ENCODE data around the gene COL19A1. TPM values are rescaled to one million over a fixed set of nuclear protein-coding genes. Genes with fewer than 3 reads are reported as not detected.
A peak's percentile ranks its signal among the peaks of the same experiment; 100 is the strongest.
"Not testable (repeated sequence)": the region's sequence is repeated elsewhere in the genome, so short reads cannot be mapped to it uniquely, and the experiment has no call there.

The COL19A1 gene
- total RNA-seq (1 to 10 TPM in 1 of 2 donors, not detected in 1; 1.5 TPM), total RNA-seq (0 to 0.12 reads per million in 2 donors)

DNA sequence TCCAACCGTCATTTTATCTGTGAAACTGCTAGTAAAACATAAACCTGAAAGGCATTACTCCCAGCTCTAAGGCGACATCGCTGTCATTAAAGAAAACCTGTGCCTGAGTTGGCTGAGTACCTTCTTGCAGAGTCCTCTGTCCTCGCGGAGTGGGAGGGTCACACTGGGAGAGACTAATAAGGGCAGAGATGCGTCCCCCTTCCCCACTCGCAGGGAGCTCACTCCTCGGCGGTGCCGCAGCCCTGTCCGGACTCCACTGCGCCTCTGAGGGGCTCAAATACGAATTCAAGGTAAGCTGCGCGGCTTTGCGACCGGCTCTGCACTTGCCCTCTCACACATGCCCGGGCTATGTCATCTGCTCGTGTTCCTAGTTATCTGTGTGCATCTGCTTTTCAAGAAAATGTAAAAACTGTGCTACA, at the start of gene COL19A1:
COL19A1 (plus strand) TSS at position 206 of the 419 bp plus-strand sequence. CDS start 13,012 bp downstream, outside the sequence.
- no peaks in the 10 kb centered on the region for H3K36me3 Mint-ChIP-seq (ENCODE audit: low read depth)
- H3K27me3 Mint-ChIP-seq = peaks cover 36% of the 10 kb centered on the region
- DNase-seq (peak in 1 of 3 donors; percentile 16), ATAC-seq (peak; percentile 51)
- peak within 1 kb of the TSS; percentile 88 for H3K27ac Mint-ChIP-seq
- peaks cover 30% of the 10 kb centered on the region for H3K4me1 Mint-ChIP-seq
- no peaks in the 10 kb centered on the region for H3K9me3 ChIP-seq (ENCODE audit: control insufficient read depth, low read length, poor library complexity, severe bottlenecking)
- H3K4me3 Mint-ChIP-seq = peak within 1 kb of the TSS; percentile 93

DNA sequence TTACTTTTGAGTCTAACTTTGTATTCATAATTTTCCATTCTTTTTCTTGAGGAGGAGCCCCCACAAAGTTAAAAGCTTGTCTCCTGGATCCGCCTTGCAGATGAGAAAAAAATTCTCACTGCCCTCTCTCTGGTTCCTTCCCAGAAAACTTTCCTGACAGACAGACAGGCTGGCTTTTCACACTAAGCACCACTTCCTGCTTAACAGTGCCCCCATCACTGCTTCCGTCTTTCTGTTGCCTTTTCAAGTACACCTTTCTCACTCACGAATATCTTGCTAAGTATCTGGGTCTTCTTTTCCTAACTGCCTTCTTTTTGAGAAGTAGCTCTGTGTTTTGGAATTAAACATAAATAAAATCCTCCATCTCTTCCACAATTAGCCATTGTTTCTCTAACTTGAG, 49.8 kb upstream of the COL19A1 start:
- H3K4me3 Mint-ChIP-seq = peak overlapping the region; percentile 75
- peaks cover 4% of the 10 kb centered on the region for H3K36me3 Mint-ChIP-seq (ENCODE audit: low read depth)
- H3K27me3 Mint-ChIP-seq = no peaks in the 10 kb centered on the region
- peak; percentile 48 for ATAC-seq
- no peaks in the 10 kb centered on the region for H3K9me3 ChIP-seq (ENCODE audit: control insufficient read depth, low read length, poor library complexity, severe bottlenecking)
- peaks cover 38% of the 10 kb centered on the region for H3K4me1 Mint-ChIP-seq
- peak overlapping the region; percentile 94 for H3K27ac Mint-ChIP-seq
- no peak for DNase-seq

DNA sequence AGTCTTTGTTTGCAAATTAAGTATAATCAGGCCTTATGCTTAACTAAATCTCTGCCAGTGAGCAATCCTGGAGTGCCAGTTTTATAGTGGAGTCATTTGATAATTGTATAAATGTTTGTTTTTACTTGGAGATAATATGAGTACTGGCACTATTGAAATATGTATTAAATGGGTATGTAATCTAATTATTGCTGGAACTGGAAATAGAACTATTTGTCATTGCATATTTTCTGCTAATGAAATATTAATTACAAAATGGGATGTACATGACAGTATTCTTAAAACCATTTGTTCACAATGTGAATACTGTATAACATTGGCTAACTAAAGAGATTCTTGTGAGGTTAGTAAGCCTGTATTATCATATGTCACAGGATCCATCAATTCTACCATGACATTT, 49.0 kb upstream of the COL19A1 start:
- H3K36me3 Mint-ChIP-seq (ENCODE audit: low read depth) = peaks cover 4% of the 10 kb centered on the region
- peaks cover 34% of the 10 kb centered on the region for H3K4me1 Mint-ChIP-seq
- ATAC-seq (no peak), DNase-seq (no peak)
- H3K9me3 ChIP-seq (ENCODE audit: control insufficient read depth, low read length, poor library complexity, severe bottlenecking) = no peaks in the 10 kb centered on the region
- H3K27ac Mint-ChIP-seq = peak overlapping the region; percentile 94
- no peaks in the 10 kb centered on the region for H3K27me3 Mint-ChIP-seq
- no peak overlapping the region for H3K4me3 Mint-ChIP-seq

DNA sequence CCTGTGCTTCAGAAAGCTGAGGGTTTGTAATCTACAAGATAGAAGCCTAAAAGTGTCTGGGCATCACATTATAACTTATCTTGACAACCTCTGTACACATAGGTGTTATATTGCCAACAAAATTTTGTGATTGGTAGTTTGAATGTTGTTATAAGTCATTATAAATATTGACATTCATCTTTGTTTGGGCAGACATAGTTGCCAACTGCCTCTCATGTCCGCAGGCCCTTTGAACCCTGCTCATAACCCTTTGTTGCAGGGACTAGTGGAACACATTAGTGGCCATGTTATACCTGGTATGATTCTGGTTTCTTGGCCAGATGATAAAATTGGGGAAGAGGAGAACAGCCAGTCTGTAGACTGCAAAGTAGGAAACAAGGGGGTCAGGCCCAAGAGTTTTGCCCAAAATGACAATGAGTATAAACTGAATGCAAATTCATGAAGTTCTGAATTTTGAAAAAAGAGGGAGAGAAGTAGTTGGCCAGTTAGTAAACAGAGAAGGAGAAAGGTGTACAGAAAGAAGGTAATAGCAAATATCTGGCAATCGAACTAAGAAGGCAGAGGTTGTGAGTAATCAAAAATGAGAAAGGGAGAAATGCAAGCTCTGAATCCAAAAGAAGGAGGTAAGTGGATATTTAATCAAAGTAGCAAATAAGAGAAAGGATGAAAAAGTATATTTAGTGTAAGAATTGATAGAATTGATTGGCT, 48.0 kb upstream of the COL19A1 start:
- Mint-ChIP-seq H3K4me1 (peaks cover 25% of the 10 kb centered on the region), H3K27ac (no peak overlapping the region), H3K36me3 (ENCODE audit: low read depth) (peaks cover 4% of the 10 kb centered on the region), H3K27me3 (no peaks in the 10 kb centered on the region), H3K4me3 (no peak overlapping the region)
- ATAC-seq (no peak), DNase-seq (no peak)
- H3K9me3 ChIP-seq (ENCODE audit: control insufficient read depth, low read length, poor library complexity, severe bottlenecking) = no peaks in the 10 kb centered on the region

DNA sequence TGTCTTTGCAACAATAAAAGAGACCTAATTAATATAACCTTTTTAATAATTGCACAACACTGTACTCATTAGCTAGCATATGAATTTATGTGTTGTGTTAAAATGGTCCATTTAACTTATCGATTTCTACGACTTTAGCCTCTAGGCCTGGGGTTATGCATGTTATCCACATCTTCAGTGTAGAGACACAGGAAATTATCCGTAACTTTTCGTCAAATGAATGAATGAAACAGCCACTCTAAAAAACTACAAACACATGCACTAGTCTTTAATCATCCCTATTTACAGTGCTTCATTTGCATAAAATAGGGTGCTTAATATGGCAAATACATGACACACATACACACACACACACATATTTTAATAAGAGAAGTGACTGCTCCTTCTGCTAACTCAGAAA, 47.2 kb upstream of the COL19A1 start:
- no peak for ATAC-seq
- Mint-ChIP-seq H3K27ac (no peak overlapping the region), H3K4me1 (peaks cover 19% of the 10 kb centered on the region), H3K36me3 (ENCODE audit: low read depth) (peaks cover 4% of the 10 kb centered on the region), H3K27me3 (no peaks in the 10 kb centered on the region), H3K4me3 (no peak overlapping the region)
- no peak for DNase-seq
- H3K9me3 ChIP-seq (ENCODE audit: control insufficient read depth, low read length, poor library complexity, severe bottlenecking) = no peaks in the 10 kb centered on the region

DNA sequence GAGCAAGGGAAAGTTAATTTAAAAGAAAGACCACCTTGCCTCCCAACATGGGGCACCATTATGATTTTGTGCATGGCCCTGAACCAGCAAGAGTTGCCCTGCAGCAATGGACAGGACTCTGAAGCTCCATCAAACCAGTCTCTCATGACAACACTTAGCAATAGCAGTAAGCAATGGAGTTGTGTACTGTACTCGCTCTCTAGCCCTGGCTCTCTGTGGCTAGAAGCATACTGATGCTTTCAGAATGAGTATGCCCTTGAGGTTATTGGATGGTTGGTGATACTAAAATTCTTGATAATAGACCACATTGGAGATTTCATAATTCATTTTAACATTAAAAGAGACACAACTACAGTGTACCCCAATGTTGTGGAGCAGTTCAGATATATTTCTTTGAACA, 46.3 kb upstream of the COL19A1 start:
- peaks cover 17% of the 10 kb centered on the region for H3K4me1 Mint-ChIP-seq
- no peak overlapping the region for H3K27ac Mint-ChIP-seq
- ATAC-seq = no peak

DNA sequence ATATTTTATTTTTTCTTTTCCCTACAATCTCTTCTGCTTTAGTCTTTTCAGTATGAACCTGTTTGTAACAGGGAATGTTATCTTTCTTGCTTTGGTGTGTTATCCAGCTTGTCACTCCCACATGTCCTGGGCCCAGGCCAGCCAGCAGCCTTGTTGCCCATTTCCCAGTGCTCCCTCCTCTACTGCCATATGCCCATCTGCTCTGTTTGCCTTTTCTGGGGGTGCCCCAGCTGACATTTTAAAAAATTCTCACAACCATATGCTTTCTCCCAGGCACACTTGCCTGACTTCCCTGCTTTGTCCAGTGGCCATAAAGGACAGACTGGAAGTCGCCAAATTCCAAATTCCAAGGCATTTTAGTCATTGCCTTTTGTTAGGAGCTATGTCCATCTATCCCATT, 45.9 kb upstream of the COL19A1 start:
- H3K9me3 ChIP-seq (ENCODE audit: control insufficient read depth, low read length, poor library complexity, severe bottlenecking) = no peaks in the 10 kb centered on the region
- Mint-ChIP-seq H3K27ac (no peak overlapping the region), H3K36me3 (ENCODE audit: low read depth) (peaks cover 4% of the 10 kb centered on the region), H3K27me3 (no peaks in the 10 kb centered on the region), H3K4me3 (no peak overlapping the region), H3K4me1 (peaks cover 13% of the 10 kb centered on the region)
- no peak for ATAC-seq
- DNase-seq = no peak

More for the DNA sequence above, 46.3 kb upstream of the COL19A1 start:
- no peaks in the 10 kb centered on the region for H3K27me3 Mint-ChIP-seq
- DNase-seq = no peak
- H3K9me3 ChIP-seq (ENCODE audit: control insufficient read depth, low read length, poor library complexity, severe bottlenecking) = no peaks in the 10 kb centered on the region
- H3K36me3 Mint-ChIP-seq (ENCODE audit: low read depth) = peaks cover 4% of the 10 kb centered on the region
- H3K4me3 Mint-ChIP-seq = no peak overlapping the region

DNA sequence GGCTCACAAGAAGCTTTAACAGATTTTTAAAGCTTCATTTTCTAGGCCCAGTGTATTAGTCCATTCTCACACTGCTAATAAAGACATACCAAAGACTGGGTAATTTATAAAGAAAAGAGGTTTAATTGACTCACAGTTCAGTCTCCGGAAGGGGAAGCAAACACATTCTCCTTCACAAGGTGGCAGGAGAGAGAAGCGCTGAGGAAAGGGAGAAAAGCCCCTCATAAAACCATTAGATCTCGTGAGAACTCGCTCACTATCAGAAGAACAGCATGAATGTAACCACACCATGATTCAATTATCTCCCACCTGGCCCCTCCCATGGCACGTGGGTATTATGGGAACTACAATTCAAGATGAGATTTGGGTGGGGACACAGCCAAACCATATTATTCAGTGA, 42.0 kb upstream of the COL19A1 start:
- H3K9me3 ChIP-seq (ENCODE audit: control insufficient read depth, low read length, poor library complexity, severe bottlenecking); ATAC-seq; H3K27me3 Mint-ChIP-seq; H3K4me1 Mint-ChIP-seq; DNase-seq; H3K27ac Mint-ChIP-seq; H3K4me3 Mint-ChIP-seq; H3K36me3 Mint-ChIP-seq (ENCODE audit: low read depth): not testable (repeated sequence)

DNA sequence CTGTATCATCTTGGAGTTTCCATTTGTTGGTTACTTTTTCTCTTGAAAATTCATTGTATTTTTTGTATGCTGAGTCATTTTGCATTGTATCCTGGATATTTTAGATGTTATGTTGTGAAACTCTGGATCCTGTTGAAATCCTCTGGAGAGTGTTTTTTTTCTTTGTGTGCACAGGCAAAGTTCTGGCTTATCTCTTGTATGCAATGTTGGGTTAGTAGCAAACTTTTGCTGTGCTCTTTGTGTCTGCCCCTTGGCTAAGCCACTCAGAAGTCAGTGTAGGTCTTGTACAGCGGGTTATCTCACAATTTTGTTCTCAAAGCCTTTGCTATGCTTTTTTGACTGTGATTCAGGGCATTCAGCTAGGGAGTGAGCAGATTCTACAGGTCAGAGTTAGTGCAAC, 40.5 kb upstream of the COL19A1 start:
- Mint-ChIP-seq H3K4me3 (no peak overlapping the region), H3K36me3 (ENCODE audit: low read depth) (no peaks in the 10 kb centered on the region), H3K27me3 (peaks cover 7% of the 10 kb centered on the region), H3K4me1 (no peaks in the 10 kb centered on the region), H3K27ac (no peak overlapping the region)
- DNase-seq (no peak), ATAC-seq (no peak)
- H3K9me3 ChIP-seq (ENCODE audit: control insufficient read depth, low read length, poor library complexity, severe bottlenecking) = no peaks in the 10 kb centered on the region

DNA sequence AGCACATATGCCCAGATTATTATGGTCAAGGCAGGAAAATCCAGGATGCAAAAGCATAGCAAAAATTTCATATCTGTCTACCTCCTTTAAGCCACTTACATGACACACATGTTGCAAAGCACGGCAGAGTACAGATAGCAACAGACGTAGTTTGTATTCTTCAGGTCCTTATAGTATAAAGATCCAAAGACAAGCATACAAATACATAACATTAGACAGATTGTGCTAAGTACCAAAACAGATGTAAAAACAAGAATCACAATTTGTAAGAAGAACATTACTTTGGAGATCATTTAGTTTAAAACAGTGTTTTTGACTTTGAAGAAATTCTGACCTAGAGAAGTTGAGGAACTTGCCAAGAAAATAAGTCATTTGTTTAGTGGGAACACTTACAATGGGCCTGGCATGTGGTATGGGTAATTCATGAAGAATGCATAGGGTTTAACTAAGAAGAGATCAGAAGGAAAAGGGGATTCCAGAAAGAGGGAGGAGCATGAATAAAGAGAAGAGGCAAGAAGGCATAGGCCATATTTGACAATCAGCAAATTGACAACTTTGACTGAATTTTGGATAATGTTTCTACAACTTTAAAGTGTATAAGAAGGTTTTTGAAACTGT, 39.0 kb upstream of the COL19A1 start:
- Mint-ChIP-seq H3K4me1 (no peaks in the 10 kb centered on the region), H3K27me3 (peaks cover 13% of the 10 kb centered on the region), H3K4me3 (no peak overlapping the region), H3K27ac (no peak overlapping the region), H3K36me3 (ENCODE audit: low read depth) (no peaks in the 10 kb centered on the region)
- no peak for DNase-seq
- H3K9me3 ChIP-seq (ENCODE audit: control insufficient read depth, low read length, poor library complexity, severe bottlenecking) = no peaks in the 10 kb centered on the region
- no peak for ATAC-seq

DNA sequence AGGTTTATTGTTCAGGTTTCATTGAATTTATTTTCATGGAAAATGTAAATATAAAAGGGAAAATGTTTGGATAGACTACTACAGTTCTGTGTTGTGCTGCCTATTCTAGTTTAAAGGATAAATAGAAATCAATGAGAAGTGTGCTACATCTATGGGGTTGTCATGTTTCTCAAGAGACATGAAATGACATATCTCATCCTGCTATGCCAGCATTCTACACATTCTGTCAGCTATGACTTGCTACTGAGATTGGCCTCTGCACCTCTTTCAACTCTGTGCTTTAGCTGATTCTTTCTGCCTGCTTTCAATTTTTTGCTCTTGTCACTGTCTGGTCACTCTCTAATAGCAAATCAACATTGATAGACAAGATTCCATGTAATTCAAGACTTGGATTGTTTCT, 33.8 kb upstream of the COL19A1 start:
- DNase-seq (no peak), ATAC-seq (no peak)
- no peaks in the 10 kb centered on the region for H3K9me3 ChIP-seq (ENCODE audit: control insufficient read depth, low read length, poor library complexity, severe bottlenecking)
- peaks cover 18% of the 10 kb centered on the region for H3K27me3 Mint-ChIP-seq
- H3K4me3 Mint-ChIP-seq = no peak overlapping the region
- peaks cover 2% of the 10 kb centered on the region for H3K4me1 Mint-ChIP-seq
- no peak overlapping the region for H3K27ac Mint-ChIP-seq
- H3K36me3 Mint-ChIP-seq (ENCODE audit: low read depth) = no peaks in the 10 kb centered on the region

DNA sequence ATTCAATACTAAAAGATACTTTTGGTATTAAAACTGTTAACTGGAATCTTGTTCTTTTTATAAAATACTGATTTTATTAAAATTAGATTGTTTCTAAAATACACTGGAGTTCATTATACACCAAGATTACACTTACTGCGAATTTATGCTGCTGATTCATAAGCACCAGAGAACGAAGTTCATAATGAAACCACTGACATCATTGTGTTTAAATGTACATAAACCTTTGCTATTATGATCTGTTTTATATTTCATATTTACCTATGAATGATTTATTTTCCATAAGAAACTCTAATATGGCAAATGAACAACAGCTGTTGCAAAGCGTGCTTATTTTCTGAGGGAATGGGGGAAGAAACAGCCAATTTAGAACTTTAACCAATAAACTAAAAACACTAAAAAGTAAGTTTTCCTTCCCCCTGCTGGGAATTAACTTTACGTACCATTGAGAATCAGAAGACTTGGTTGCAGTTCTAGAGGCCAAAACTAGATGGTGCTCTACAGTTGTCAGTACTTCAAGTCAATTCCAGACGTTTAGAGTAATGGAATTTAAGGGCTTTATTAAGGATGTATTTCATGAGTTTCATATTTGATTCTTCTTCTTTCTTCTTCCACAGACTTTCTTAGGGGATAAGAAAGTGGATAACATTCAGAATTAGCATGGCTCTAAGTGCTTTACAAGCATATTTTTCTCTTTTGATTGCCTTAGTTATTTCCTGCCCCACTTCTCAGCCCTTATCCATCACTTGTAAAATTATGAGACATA, 30.8 kb upstream of the COL19A1 start:
- Mint-ChIP-seq H3K27me3 (peaks cover 15% of the 10 kb centered on the region), H3K36me3 (ENCODE audit: low read depth) (no peaks in the 10 kb centered on the region), H3K27ac (no peak overlapping the region), H3K4me1 (peaks cover 2% of the 10 kb centered on the region), H3K4me3 (no peak overlapping the region)
- DNase-seq (no peak), ATAC-seq (peak; percentile 79)
- no peaks in the 10 kb centered on the region for H3K9me3 ChIP-seq (ENCODE audit: control insufficient read depth, low read length, poor library complexity, severe bottlenecking)

DNA sequence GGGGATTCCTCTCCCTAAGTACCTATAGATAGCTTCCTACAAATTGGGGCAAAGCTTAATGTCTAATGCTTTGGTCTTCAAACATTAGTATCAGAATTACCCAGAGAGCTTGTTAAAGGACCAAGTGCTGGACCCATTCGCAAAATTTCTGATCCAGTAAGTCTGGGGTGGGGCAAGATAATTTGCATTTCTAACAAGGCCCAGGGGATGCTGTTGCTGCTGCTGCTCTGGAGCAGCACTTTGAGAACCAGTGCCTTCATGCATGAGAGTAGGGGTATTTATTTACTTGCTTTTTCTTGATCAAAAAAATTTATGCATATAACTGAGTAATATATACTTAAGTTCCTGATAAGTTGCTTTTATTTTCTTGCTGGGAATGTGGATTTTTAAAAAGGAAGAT, 24.5 kb upstream of the COL19A1 start:
- H3K9me3 ChIP-seq (ENCODE audit: control insufficient read depth, low read length, poor library complexity, severe bottlenecking) = no peaks in the 10 kb centered on the region
- Mint-ChIP-seq H3K36me3 (ENCODE audit: low read depth) (no peaks in the 10 kb centered on the region), H3K27me3 (peaks cover 33% of the 10 kb centered on the region), H3K27ac (no peak overlapping the region), H3K4me3 (no peak overlapping the region), H3K4me1 (no peaks in the 10 kb centered on the region)
- DNase-seq = no peak
- ATAC-seq = no peak
